Measurements from ENCODE around the gene TNKS1BP1. TPM values are rescaled to one million over a fixed set of nuclear protein-coding genes. Genes with fewer than 3 reads are reported as not detected.

Gene TNKS1BP1
- total RNA-seq, 1 experiment from 2014 or later, result 94.6 TPM

DNA sequence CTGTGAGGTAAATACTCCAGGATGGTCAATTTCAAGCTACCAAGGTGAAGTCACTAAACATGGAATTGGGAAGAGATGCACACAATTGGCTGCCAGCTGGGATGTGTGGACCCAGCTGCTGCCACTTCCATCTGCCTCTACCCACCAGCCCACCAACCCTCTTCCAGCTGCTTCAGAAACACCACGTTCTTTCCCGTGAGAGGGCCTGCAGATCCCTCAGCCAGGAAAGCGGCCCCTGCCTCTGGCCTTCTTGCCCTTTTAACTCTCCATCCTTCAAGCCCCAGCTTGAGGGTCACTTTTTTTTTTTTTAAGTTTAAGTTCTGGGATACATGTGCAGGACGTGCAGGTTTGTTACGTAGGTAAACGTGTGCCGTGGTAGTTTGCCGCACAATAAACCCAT, 36.2 kb upstream of the TNKS1BP1 start:
- POLR2A ChIA-PET, result no interaction called here
- no peak overlapping the region for H3K4me3 ChIP-seq (ENCODE audit: low read depth in 2 of 2, low read length in 2 of 2)
- H3K4me1 ChIP-seq (ENCODE audit: control insufficient read depth, insufficient read depth, low read length), result 0 out of 2 replicates have a peak, but pooled peaks cover 7% of the 10 kb centered on the region
- BruUV-seq (replicated peaks), result no TSS peak
- in situ Hi-C loops (cut with HindIII; ENCODE audit: low pct_unique_long_range_greater_than_20kb, low sequenced_read_pairs) (no loop called here), intact Hi-C loops (cut with micrococcal nuclease; ENCODE audit: unreplicated experiment) (no loop called here)
- no peaks in the 10 kb centered on the region for H3K9me3 ChIP-seq (ENCODE audit: control insufficient read depth, insufficient read depth, low read depth, low read length)
- no peak overlapping the region for H3K27ac ChIP-seq (ENCODE audit: low read length)
- DNase-seq (ENCODE audit: low read depth, low spot score) (no peak), ATAC-seq (no peak)
- CTCF ChIA-PET, result interaction anchor here (0.7 kb wide), 3 partner anchors 11 to 97 kb away, joined by 3 to 5 read pairs (median 3); no protein-coding TSS in a partner anchor
- H3K27me3 ChIP-seq (ENCODE audit: control insufficient read depth, insufficient read depth, low read length), result no peaks in the 10 kb centered on the region; the same call in 1 of the 2 replicates
- TF ChIP-seq SIN3A (IDR thresholded peaks at IDR 0.05; ENCODE audit: borderline replicate concordance, insufficient read depth, low read depth, low read length), result no peak
- TF ChIP-seq, protein P1, sequence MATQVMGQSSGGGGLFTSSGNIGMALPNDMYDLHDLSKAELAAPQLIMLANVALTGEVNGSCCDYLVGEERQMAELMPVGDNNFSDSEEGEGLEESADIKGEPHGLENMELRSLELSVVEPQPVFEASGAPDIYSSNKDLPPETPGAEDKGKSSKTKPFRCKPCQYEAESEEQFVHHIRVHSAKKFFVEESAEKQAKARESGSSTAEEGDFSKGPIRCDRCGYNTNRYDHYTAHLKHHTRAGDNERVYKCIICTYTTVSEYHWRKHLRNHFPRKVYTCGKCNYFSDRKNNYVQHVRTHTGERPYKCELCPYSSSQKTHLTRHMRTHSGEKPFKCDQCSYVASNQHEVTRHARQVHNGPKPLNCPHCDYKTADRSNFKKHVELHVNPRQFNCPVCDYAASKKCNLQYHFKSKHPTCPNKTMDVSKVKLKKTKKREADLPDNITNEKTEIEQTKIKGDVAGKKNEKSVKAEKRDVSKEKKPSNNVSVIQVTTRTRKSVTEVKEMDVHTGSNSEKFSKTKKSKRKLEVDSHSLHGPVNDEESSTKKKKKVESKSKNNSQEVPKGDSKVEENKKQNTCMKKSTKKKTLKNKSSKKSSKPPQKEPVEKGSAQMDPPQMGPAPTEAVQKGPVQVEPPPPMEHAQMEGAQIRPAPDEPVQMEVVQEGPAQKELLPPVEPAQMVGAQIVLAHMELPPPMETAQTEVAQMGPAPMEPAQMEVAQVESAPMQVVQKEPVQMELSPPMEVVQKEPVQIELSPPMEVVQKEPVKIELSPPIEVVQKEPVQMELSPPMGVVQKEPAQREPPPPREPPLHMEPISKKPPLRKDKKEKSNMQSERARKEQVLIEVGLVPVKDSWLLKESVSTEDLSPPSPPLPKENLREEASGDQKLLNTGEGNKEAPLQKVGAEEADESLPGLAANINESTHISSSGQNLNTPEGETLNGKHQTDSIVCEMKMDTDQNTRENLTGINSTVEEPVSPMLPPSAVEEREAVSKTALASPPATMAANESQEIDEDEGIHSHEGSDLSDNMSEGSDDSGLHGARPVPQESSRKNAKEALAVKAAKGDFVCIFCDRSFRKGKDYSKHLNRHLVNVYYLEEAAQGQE (IDR thresholded peaks at IDR 0.05; ENCODE audit: insufficient read depth in 1 of 2, low read depth in 2 of 2, low read length in 1 of 2), result no peak
- TF ChIP-seq, protein P2, sequence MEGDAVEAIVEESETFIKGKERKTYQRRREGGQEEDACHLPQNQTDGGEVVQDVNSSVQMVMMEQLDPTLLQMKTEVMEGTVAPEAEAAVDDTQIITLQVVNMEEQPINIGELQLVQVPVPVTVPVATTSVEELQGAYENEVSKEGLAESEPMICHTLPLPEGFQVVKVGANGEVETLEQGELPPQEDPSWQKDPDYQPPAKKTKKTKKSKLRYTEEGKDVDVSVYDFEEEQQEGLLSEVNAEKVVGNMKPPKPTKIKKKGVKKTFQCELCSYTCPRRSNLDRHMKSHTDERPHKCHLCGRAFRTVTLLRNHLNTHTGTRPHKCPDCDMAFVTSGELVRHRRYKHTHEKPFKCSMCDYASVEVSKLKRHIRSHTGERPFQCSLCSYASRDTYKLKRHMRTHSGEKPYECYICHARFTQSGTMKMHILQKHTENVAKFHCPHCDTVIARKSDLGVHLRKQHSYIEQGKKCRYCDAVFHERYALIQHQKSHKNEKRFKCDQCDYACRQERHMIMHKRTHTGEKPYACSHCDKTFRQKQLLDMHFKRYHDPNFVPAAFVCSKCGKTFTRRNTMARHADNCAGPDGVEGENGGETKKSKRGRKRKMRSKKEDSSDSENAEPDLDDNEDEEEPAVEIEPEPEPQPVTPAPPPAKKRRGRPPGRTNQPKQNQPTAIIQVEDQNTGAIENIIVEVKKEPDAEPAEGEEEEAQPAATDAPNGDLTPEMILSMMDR (IDR thresholded peaks at IDR 0.05), result no peak
- no peak for TF ChIP-seq POLR2AphosphoS5 (IDR thresholded peaks at IDR 0.05; ENCODE audit: low read depth, low read length)
- TF ChIP-seq TCF7L2 (IDR thresholded peaks at IDR 0.05; ENCODE audit: low read depth, low read length), result no peak
- no peaks in the 10 kb centered on the region for H3K36me3 ChIP-seq (ENCODE audit: control insufficient read depth, insufficient read depth, low read length)

DNA sequence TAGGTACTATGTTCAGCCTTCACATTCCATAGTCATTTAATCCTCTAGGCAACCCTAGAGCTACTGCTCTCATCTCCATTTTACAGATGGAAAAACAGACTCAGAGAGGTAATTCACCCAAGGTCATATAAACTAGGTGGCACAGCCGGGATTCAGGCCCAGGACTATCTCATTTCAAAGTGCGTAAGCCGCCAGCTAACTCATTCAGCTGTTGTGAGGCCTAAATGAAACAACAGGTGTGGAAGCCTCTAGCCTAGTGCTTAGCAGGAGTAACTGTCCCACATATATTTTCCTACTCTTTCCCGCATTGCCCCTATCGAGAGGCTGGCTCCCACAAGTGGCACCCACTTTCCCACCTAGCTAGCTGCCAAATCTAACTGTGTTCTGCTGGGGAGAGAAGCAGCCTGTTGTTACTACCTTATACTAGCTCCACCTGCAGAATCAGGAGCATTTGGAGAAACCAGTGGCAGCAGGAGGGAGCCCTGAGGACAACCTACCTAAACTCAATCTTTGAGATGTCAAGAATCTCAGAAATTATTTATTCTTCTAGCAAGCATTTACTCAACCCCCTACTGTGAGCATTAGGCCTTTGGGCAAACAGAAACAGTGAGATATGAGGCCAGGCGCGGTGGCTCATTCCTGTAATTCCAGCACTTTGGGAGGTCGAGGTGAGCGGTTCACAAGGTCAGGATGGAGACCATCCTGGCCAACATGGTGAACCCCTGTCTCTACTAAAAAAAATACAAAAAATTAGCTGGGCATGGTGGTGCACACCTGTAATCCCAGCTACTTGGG, 35.3 kb upstream of the TNKS1BP1 start:
- no TSS peak for BruUV-seq (replicated peaks)
- Histone ChIP-seq H3K27ac (ENCODE audit: low read length) (no peak overlapping the region), H3K4me3 (ENCODE audit: low read depth in 2 of 2, low read length in 2 of 2) (no peak overlapping the region), H3K36me3 (ENCODE audit: control insufficient read depth, insufficient read depth, low read length) (no peaks in the 10 kb centered on the region), H3K9me3 (ENCODE audit: control insufficient read depth, insufficient read depth, low read depth, low read length) (no peaks in the 10 kb centered on the region), H3K4me1 (ENCODE audit: control insufficient read depth, insufficient read depth, low read length) (0 out of 2 replicates have a peak, but pooled peaks cover 7% of the 10 kb centered on the region), H3K27me3 (ENCODE audit: control insufficient read depth, insufficient read depth, low read length) (no peaks in the 10 kb centered on the region; the same call in 1 of the 2 replicates)
- ATAC-seq (no peak), DNase-seq (ENCODE audit: low read depth, low spot score) (no peak)
- intact Hi-C loops (cut with micrococcal nuclease; ENCODE audit: unreplicated experiment), result no loop called here
- ChIA-PET CTCF (interaction anchor here (0.7 kb wide), 1 partner anchor 10 kb away, joined by 3 read pairs; no protein-coding TSS in a partner anchor), POLR2A (no interaction called here)
- TF ChIP-seq TCF7L2 (IDR thresholded peaks at IDR 0.05; ENCODE audit: low read depth, low read length) (no peak), SIN3A (IDR thresholded peaks at IDR 0.05; ENCODE audit: borderline replicate concordance, insufficient read depth, low read depth, low read length) (no peak), POLR2AphosphoS5 (IDR thresholded peaks at IDR 0.05; ENCODE audit: low read depth, low read length) (no peak)
- TF ChIP-seq, protein P1 (IDR thresholded peaks at IDR 0.05; ENCODE audit: insufficient read depth in 1 of 2, low read depth in 2 of 2, low read length in 1 of 2), result no peak
- TF ChIP-seq, protein P2 (IDR thresholded peaks at IDR 0.05), result no peak
- in situ Hi-C loops (cut with HindIII; ENCODE audit: low pct_unique_long_range_greater_than_20kb, low sequenced_read_pairs), result no loop called here
